ENCODE data around the gene TRABD2A. TPM values are rescaled to one million over a fixed set of nuclear protein-coding genes. Genes with fewer than 3 reads are reported as not detected.
A peak's percentile ranks its signal among the peaks of the same experiment; 100 is the strongest.

The TRABD2A gene
- total RNA-seq, 1 experiment from 2014 or later: 1.7 TPM

DNA sequence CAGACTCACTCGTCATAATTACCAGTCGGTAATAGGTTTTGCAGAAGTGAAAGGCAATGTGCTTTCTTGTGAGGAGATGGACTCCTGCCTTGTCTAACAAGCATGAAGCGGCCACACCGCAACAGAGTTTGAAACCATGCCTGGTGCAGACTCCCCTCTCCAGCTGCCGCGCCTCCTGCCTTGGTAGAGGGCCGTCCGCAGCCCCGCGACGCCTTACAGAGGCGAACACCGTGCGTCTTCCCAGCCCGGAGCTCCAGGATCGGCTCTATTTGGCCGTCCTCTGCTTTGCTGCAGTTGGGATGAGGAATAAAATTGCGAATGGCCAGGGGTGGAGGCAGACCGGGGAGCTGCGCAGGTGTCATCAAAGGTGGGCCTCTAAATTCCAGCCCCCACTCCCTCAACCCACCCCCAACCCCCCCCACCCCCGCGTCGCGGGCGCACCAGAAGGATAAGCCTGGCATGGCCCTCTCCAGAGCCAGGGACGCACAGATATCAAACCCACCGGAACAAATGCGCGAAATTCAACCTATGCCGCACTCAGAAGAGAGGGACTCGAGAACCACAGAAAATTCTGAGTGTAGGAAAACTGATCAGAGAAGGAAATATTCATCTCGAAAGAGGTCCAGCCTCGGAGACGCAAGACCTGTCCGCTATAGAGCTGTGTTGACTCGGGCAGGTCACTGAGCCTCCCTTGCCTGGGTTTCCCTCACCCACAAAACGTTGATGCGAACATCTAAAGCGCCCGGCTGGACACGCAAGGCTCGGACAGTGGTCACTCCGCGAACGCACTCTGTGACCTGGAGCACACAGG, 1.1 kb downstream of the TRABD2A start:
- Histone ChIP-seq H2AK5ac (ENCODE audit: insufficient read length, low read length) (no peak overlapping the region), H4K91ac (ENCODE audit: insufficient read length, low read depth, low read length) (no peak overlapping the region), H3K79me2 (ENCODE audit: insufficient read depth, low read length) (no peaks in the 10 kb centered on the region), H3K18ac (ENCODE audit: insufficient read length, low read depth, low read length) (no peak overlapping the region), H4K8ac (replicated peaks; ENCODE audit: insufficient read length, low read depth, low read length) (no peak overlapping the region), H3K4ac (ENCODE audit: low read depth, low read length) (no peak overlapping the region), H3K4me1 (ENCODE audit: insufficient read depth, low read length) (no peaks in the 10 kb centered on the region), H3K27me3 (ENCODE audit: insufficient read depth, low read length) (peaks cover 33% of the 10 kb centered on the region), H3K27ac (ENCODE audit: insufficient read length, low read depth, low read length) (no peak overlapping the region), H3K4me2 (ENCODE audit: insufficient read depth, insufficient read length, low read length) (peak overlapping the region; percentile 73), H2AFZ (ENCODE audit: low read length) (no peak overlapping the region), H3T11ph (ENCODE audit: low read length) (no peak overlapping the region), H2BK15ac (ENCODE audit: low read depth, low read length) (no peak overlapping the region), H3K23ac (ENCODE audit: insufficient read length, low read depth, low read length) (no peak overlapping the region), H3K9me3 (ENCODE audit: control insufficient read depth, low read depth, low read length) (no peaks in the 10 kb centered on the region), H3K56ac (ENCODE audit: insufficient read length, low read depth, low read length) (no peak overlapping the region), H3K79me1 (ENCODE audit: insufficient read depth, low read depth, low read length, poor library complexity, severe bottlenecking) (no peaks in the 10 kb centered on the region), H3K14ac (ENCODE audit: insufficient read depth, low read length) (no peak overlapping the region), H3K9ac (ENCODE audit: extremely low read depth, insufficient read length, low read length) (peak overlapping the region; percentile 23), H2BK12ac (ENCODE audit: insufficient read length, low read depth, low read length) (no peak overlapping the region), H2BK5ac (ENCODE audit: insufficient read length, low read length) (no peak overlapping the region), H2BK20ac (ENCODE audit: low read depth, low read length, poor library complexity, severe bottlenecking) (no peak overlapping the region), H4K20me1 (ENCODE audit: control insufficient read depth, insufficient read depth, insufficient read length) (no peaks in the 10 kb centered on the region), H3K23me2 (ENCODE audit: insufficient read length, low read depth, low read length, poor library complexity, severe bottlenecking) (peaks cover 20% of the 10 kb centered on the region), H2BK120ac (ENCODE audit: low read depth, low read length, poor library complexity, severe bottlenecking) (no peak overlapping the region), H4K5ac (ENCODE audit: insufficient read length, low read depth, low read length) (no peak overlapping the region)
- DNase-seq: peak; percentile 50
- Mint-ChIP-seq H3K9me3 (no peaks in the 10 kb centered on the region; a peak in 1 of 5 replicates), H3K27me3 (ENCODE audit: low read depth) (peaks cover 99% of the 10 kb centered on the region), H3K4me1 (peaks cover 14 to 25% of the 10 kb centered on the region in 2 experiments), H3K4me3 (peak overlapping the region; percentile 55 to 89), H3K27ac (no peak overlapping the region; a peak in 1 of 7 replicates), H3K36me3 (ENCODE audit: insufficient read depth in 1 of 3, low read depth in 3 of 3) (no peaks in the 10 kb centered on the region)
- TF ChIP-seq, protein P1, sequence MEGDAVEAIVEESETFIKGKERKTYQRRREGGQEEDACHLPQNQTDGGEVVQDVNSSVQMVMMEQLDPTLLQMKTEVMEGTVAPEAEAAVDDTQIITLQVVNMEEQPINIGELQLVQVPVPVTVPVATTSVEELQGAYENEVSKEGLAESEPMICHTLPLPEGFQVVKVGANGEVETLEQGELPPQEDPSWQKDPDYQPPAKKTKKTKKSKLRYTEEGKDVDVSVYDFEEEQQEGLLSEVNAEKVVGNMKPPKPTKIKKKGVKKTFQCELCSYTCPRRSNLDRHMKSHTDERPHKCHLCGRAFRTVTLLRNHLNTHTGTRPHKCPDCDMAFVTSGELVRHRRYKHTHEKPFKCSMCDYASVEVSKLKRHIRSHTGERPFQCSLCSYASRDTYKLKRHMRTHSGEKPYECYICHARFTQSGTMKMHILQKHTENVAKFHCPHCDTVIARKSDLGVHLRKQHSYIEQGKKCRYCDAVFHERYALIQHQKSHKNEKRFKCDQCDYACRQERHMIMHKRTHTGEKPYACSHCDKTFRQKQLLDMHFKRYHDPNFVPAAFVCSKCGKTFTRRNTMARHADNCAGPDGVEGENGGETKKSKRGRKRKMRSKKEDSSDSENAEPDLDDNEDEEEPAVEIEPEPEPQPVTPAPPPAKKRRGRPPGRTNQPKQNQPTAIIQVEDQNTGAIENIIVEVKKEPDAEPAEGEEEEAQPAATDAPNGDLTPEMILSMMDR (conservative IDR thresholded peaks at IDR 0.05): no peak
- WGBS (ENCODE audit: extremely low coverage, insufficient read length, low lambda C conversion rate): no CpG with 5 or more reads among the region's 45 CpGs
